H9 (cell line): Measurements from ENCODE around the gene IDH1. TPM values are rescaled to one million over a fixed set of nuclear protein-coding genes. Genes with fewer than 3 reads are reported as not detected.

Source experiments
- DNase-seq: peaks from one replicate; pipeline ENCODE4 v3.0.0-alpha.2; 2017
- H2AFZ ChIP-seq: one replicate; pipeline ENCODE4 v1.6.1; 2013; ENCODE audit warnings: mild to moderate bottlenecking, low read length, control low read depth, moderate library complexity
- H2AK5ac ChIP-seq: 2 replicates; pipeline ENCODE4 v1.6.1; 2013; ENCODE audit warnings: low read length, control low read depth, mixed read lengths; ENCODE audit not compliant: insufficient read length
- H2BK120ac ChIP-seq: one replicate; pipeline ENCODE4 v1.6.1; 2013; ENCODE audit warnings: low read depth, mild to moderate bottlenecking, low read length, control low read depth, inconsistent platforms; ENCODE audit not compliant: poor library complexity, severe bottlenecking
- H2BK12ac ChIP-seq: 2 replicates; pipeline ENCODE4 v1.6.1; 2013; ENCODE audit warnings: low read length, control low read depth, mixed read lengths, low read depth; ENCODE audit not compliant: insufficient read length
- H2BK15ac ChIP-seq: 2 replicates; pipeline ENCODE4 v1.6.1; 2013; ENCODE audit warnings: low read depth, low read length, control low read depth
- H2BK20ac ChIP-seq: one replicate; pipeline ENCODE4 v1.6.1; 2013; ENCODE audit warnings: low read depth, mild to moderate bottlenecking, low read length, control low read depth, inconsistent platforms; ENCODE audit not compliant: poor library complexity, severe bottlenecking
- H2BK5ac ChIP-seq: 2 replicates; pipeline ENCODE4 v1.6.1; 2013; ENCODE audit warnings: low read length, control low read depth, mixed read lengths; ENCODE audit not compliant: insufficient read length
- H3K14ac ChIP-seq: 2 replicates; pipeline ENCODE4 v1.6.1; 2013; ENCODE audit warnings: low read length, control low read depth; ENCODE audit not compliant: insufficient read depth
- H3K18ac ChIP-seq: 2 replicates; pipeline ENCODE4 v1.6.1; 2013; ENCODE audit warnings: low read depth, mild to moderate bottlenecking, mixed read lengths, low read length, control low read depth; ENCODE audit not compliant: insufficient read length
- H3K23ac ChIP-seq: 2 replicates; pipeline ENCODE4 v1.6.1; 2013; ENCODE audit warnings: low read length, control low read depth, mixed read lengths, low read depth; ENCODE audit not compliant: insufficient read length
- H3K23me2 ChIP-seq: 2 replicates; pipeline ENCODE4 v1.6.1; 2013; ENCODE audit warnings: low read depth, mild to moderate bottlenecking, mixed read lengths, low read length, control low read depth; ENCODE audit not compliant: insufficient read length, poor library complexity, severe bottlenecking
- H3K27ac ChIP-seq: 2 replicates; pipeline ENCODE4 v1.5.1; 2013; ENCODE audit warnings: low read length, control low read depth, mixed read lengths, low read depth; ENCODE audit not compliant: insufficient read length
- H3K27me3 ChIP-seq: 2 replicates; pipeline ENCODE4 v1.6.1; 2013; ENCODE audit warnings: low read length, control low read depth, inconsistent platforms; ENCODE audit not compliant: insufficient read depth
- H3K4ac ChIP-seq: 2 replicates; pipeline ENCODE4 v1.6.1; 2013; ENCODE audit warnings: low read depth, mild to moderate bottlenecking, control low read depth, inconsistent platforms, low read length, moderate library complexity
- H3K4me1 ChIP-seq: 2 replicates; pipeline ENCODE4 v1.6.1; 2013; ENCODE audit warnings: low read length, control low read depth, inconsistent platforms; ENCODE audit not compliant: insufficient read depth
- H3K4me2 ChIP-seq: 2 replicates; pipeline ENCODE4 v1.6.1; 2013; ENCODE audit warnings: low read length, control low read depth, mixed read lengths; ENCODE audit not compliant: insufficient read length, insufficient read depth
- H3K56ac ChIP-seq: 2 replicates; pipeline ENCODE4 v1.6.1; 2013; ENCODE audit warnings: low read depth, mild to moderate bottlenecking, mixed read lengths, low read length, control low read depth; ENCODE audit not compliant: insufficient read length
- H3K79me1 ChIP-seq: 2 replicates; pipeline ENCODE4 v1.6.1; 2013; ENCODE audit warnings: low read depth, mild to moderate bottlenecking, moderate library complexity, low read length, control low read depth, inconsistent platforms; ENCODE audit not compliant: insufficient read depth, poor library complexity, severe bottlenecking
- H3K79me2 ChIP-seq: 2 replicates; pipeline ENCODE4 v1.6.1; 2013; ENCODE audit warnings: low read length, control low read depth, inconsistent platforms; ENCODE audit not compliant: insufficient read depth
- H3K9ac ChIP-seq: 2 replicates; pipeline ENCODE4 v1.6.1; 2013; ENCODE audit warnings: low read length, control low read depth, mixed read lengths; ENCODE audit not compliant: insufficient read length; ENCODE audit errors: extremely low read depth
- H3K9me3 ChIP-seq: one replicate; pipeline ENCODE4 v1.6.1; 2013; ENCODE audit warnings: low read depth, low read length, inconsistent platforms; ENCODE audit not compliant: control insufficient read depth
- H3T11ph ChIP-seq: one replicate; pipeline ENCODE4 v1.6.1; 2013; ENCODE audit warnings: mild to moderate bottlenecking, low read length, control low read depth, inconsistent platforms
- H4K20me1 ChIP-seq: one replicate; pipeline ENCODE4 v1.6.1; 2013; ENCODE audit not compliant: control insufficient read depth, insufficient read length, insufficient read depth
- H4K5ac ChIP-seq: 2 replicates; pipeline ENCODE4 v1.6.1; 2013; ENCODE audit warnings: low read depth, mild to moderate bottlenecking, mixed read lengths, low read length, control low read depth; ENCODE audit not compliant: insufficient read length
- H4K8ac ChIP-seq: replicated peaks from 2 replicates; pipeline ENCODE4 v1.6.1; 2013; ENCODE audit warnings: low read length, control low read depth, mixed read lengths, low read depth; ENCODE audit not compliant: insufficient read length
- H4K91ac ChIP-seq: 2 replicates; pipeline ENCODE4 v1.6.1; 2013; ENCODE audit warnings: low read depth, mild to moderate bottlenecking, moderate library complexity, mixed read lengths, low read length, control low read depth; ENCODE audit not compliant: insufficient read length
- H3K27ac Mint-ChIP-seq, 3 experiments: 2 replicates in 2 of 3; 3 replicates in 1 of 3; pipeline ENCODE4 v1.8.0; 2020 to 2021; ENCODE audit warnings: mixed read lengths in 3 of 3, mild to moderate bottlenecking in 1 of 3, moderate library complexity in 1 of 3
- H3K27me3 Mint-ChIP-seq: 2 replicates; pipeline ENCODE4 v1.8.0; 2021; ENCODE audit warnings: low read depth, mild to moderate bottlenecking, moderate library complexity, mixed read lengths
- H3K36me3 Mint-ChIP-seq, 3 experiments: 2 replicates in 2 of 3; 3 replicates in 1 of 3; pipeline ENCODE4 v1.8.0; 2020 to 2021; ENCODE audit warnings: low read depth in 3 of 3, mixed read lengths in 3 of 3; ENCODE audit not compliant: insufficient read depth in 1 of 3
- H3K4me1 Mint-ChIP-seq, 2 experiments: 2 replicates each; pipeline ENCODE4 v1.8.0; 2020; ENCODE audit warnings: mixed read lengths in 2 of 2
- H3K4me3 Mint-ChIP-seq, 2 experiments: 2 replicates in 1 of 2; 3 replicates in 1 of 2; pipeline ENCODE4 v1.8.0; 2020 to 2021; ENCODE audit warnings: mild to moderate bottlenecking in 2 of 2, mixed read lengths in 2 of 2, moderate library complexity in 1 of 2
- H3K9me3 Mint-ChIP-seq, 2 experiments: 2 replicates in 1 of 2; 3 replicates in 1 of 2; pipeline ENCODE4 v1.8.0; 2020; ENCODE audit warnings: mild to moderate bottlenecking in 2 of 2, mixed read lengths in 2 of 2, moderate library complexity in 1 of 2
- CTCF ChIP-seq: fragments of 200-600 bp; sonication (generic); conservative IDR thresholded peaks from 3 replicates; pipeline ENCODE4 v1.8.0; 2021; ENCODE audit warnings: antibody characterized with exemption, mild to moderate bottlenecking
- WGBS: extraction: QIAGEN DNeasy Blood & Tissue Kit; methylation state at CpG from one replicate; pipeline ENCODE4 v1.1.7; 2013; ENCODE audit warnings: missing lambda C conversion rate, low lambda C conversion rate, mixed read lengths; ENCODE audit not compliant: insufficient read length; ENCODE audit errors: extremely low coverage; 5-methylcytosine and 5-hydroxymethylcytosine counted together
- total RNA-seq: library from RNA; stranded (reverse); gene quantifications from 2 replicates; pipeline ENCODE4 v1.2.1, GENCODE V29; 2021

The IDH1 gene
- total RNA-seq, 1 experiment from 2014 or later, result 234 TPM

GRCh38 chr2:208278549-208278948 is 23.7 kb upstream of the IDH1 start:
- peaks cover 45 to 91% (median 87%) of the 10 kb centered on the region in 3 experiments; a peak in 6 of 7 replicates for H3K36me3 Mint-ChIP-seq
- H3K27ac Mint-ChIP-seq, result no peak overlapping the region
- no CpG with 5 or more reads among the region's 2 CpGs for WGBS

More at GRCh38 chr2:208278549-208278948, 23.7 kb upstream of the IDH1 start:
- no peak overlapping the region for H3K18ac ChIP-seq
- H3T11ph ChIP-seq, result no peak overlapping the region
- H3K4me1 ChIP-seq, result no peaks in the 10 kb centered on the region
- H2BK12ac ChIP-seq, result no peak overlapping the region
- no peaks in the 10 kb centered on the region for H3K79me2 ChIP-seq
- H3K4me1 Mint-ChIP-seq, result no peaks in the 10 kb centered on the region
- no peaks in the 10 kb centered on the region for H3K23me2 ChIP-seq
- H3K27me3 Mint-ChIP-seq, result no peaks in the 10 kb centered on the region
- H3K23ac ChIP-seq, result no peak overlapping the region
- no peak overlapping the region for H2BK120ac ChIP-seq
- H3K27me3 ChIP-seq, result no peaks in the 10 kb centered on the region
- H2BK15ac ChIP-seq, result no peak overlapping the region
- H2AFZ ChIP-seq, result no peak overlapping the region
- no peak overlapping the region for H3K9ac ChIP-seq
- H2AK5ac ChIP-seq, result no peak overlapping the region
- no peak overlapping the region for H3K4ac ChIP-seq
- H3K4me3 Mint-ChIP-seq, result no peak overlapping the region
- no peak overlapping the region for H2BK20ac ChIP-seq
- H4K5ac ChIP-seq, result no peak overlapping the region
- no peak overlapping the region for H4K91ac ChIP-seq
- TF ChIP-seq CTCF, result no peak
- H3K27ac ChIP-seq, result no peak overlapping the region
- H4K8ac ChIP-seq, result no peak overlapping the region
- H4K20me1 ChIP-seq, result no peaks in the 10 kb centered on the region
- H3K79me1 ChIP-seq, result peaks cover 4% of the 10 kb centered on the region
- no peak overlapping the region for H3K14ac ChIP-seq
- H2BK5ac ChIP-seq, result no peak overlapping the region
- no peak overlapping the region for H3K56ac ChIP-seq
- no peak overlapping the region for H3K4me2 ChIP-seq
- no peaks in the 10 kb centered on the region for H3K9me3 ChIP-seq
- DNase-seq, result no peak
- no peaks in the 10 kb centered on the region for H3K9me3 Mint-ChIP-seq
